ENCODE measurements around the gene ZMYND15. TPM values are rescaled to one million over a fixed set of nuclear protein-coding genes. Genes with fewer than 3 reads are reported as not detected.

The ZMYND15 gene
- total and polyA plus RNA-seq, 2 of the 13 experiments (the other 11 are each of a cell fraction or from before 2014, with no cell fraction given), result 0.24 to 2.7 TPM

- TF ChIP-seq ZNF687 (CRISPR knock-in tag; IDR thresholded peaks at IDR 0.05) (peak; percentile 73), IKZF4 (CRISPR knock-in tag; IDR thresholded peaks at IDR 0.05; ENCODE audit: borderline replicate concordance, low read depth, not compliant biosample characterization) (no peak), SP5 (CRISPR knock-in tag; IDR thresholded peaks at IDR 0.05; ENCODE audit: borderline replicate concordance, low read depth) (peak; percentile 59; the same call in 1 of the 2 replicates), REST (IDR thresholded peaks at IDR 0.05; ENCODE audit: borderline replicate concordance in 1 of 2, low read depth in 1 of 2, low read length in 2 of 2) (no peak; a peak in 1 of 4 replicates), RBFOX2 (IDR thresholded peaks at IDR 0.05; ENCODE audit: low read depth, low read length) (peak; percentile 88), MAFK (conservative IDR thresholded peaks at IDR 0.05 in 1 of 2, IDR thresholded peaks at IDR 0.05 in 1 of 2; ENCODE audit: low read length in 2 of 2) (no peak), TFDP1 (CRISPR knock-in tag; IDR thresholded peaks at IDR 0.05; ENCODE audit: borderline replicate concordance) (peak; percentile 55; the same call in 1 of the 2 replicates), HNF4A (CRISPR knock-in tag; IDR thresholded peaks at IDR 0.05) (peak; percentile 82), ZNF788 (CRISPR knock-in tag; IDR thresholded peaks at IDR 0.05; ENCODE audit: borderline replicate concordance) (no peak; the same call in 1 of the 2 replicates), GATA4 (IDR thresholded peaks at IDR 0.05; ENCODE audit: borderline replicate concordance, low read depth) (peak; percentile 38; the same call in 1 of the 2 replicates), ZBTB10 (CRISPR knock-in tag; IDR thresholded peaks at IDR 0.05; ENCODE audit: borderline replicate concordance) (peak; percentile 90; the same call in 1 of the 2 replicates), ZNF296 (CRISPR knock-in tag; conservative IDR thresholded peaks at IDR 0.05) (peak; percentile 18; the same call in 1 of the 2 replicates), ARID2 (CRISPR knock-in tag; IDR thresholded peaks at IDR 0.05; ENCODE audit: borderline replicate concordance) (no peak), ZNF678 (CRISPR knock-in tag; IDR thresholded peaks at IDR 0.05) (no peak)
Measured at GRCh38 chr17:4788807-4789700, 49.4 kb downstream of the ZMYND15 start, which contains the start of gene GLTPD2 (continued).
